K562 (cell line): ENCODE data around the gene KCTD6. TPM values are rescaled to one million over a fixed set of nuclear protein-coding genes. Genes with fewer than 3 reads are reported as not detected.

ENCODE experiments used
- ZNF318 ChIP-seq, 2 experiments: fragments of 450-650 bp; IDR thresholded peaks; 2 replicates each; pipeline ENCODE4 v1.6.1; 2016; ENCODE audit warnings: mild to moderate bottlenecking in 2 of 2, borderline replicate concordance in 1 of 2, low read depth in 1 of 2, moderate library complexity in 1 of 2
- polyA plus RNA-seq, 8 experiments: library from polyadenylated mRNA; depleted of rRNA in 4 of 8; stranded (reverse) in 5 of 8; unstranded in 3 of 8; fragments of >200 nt; fragmentation: Nextera tagmentation in 2 of 8; fragmentation: Illumina TruSeq in 1 of 8; extraction: Ambion mirVana in 2 of 8; extraction: Trizol in 1 of 8; gene quantifications; 2 replicates each; pipeline versions ENCODE4 v1.2.1 to v1.2.3, GENCODE V29; 2011 to 2014; ENCODE audit warnings: inconsistent platforms in 1 of 8, missing spikeins in 1 of 8
- total RNA-seq, 7 experiments: library from RNA; depleted of rRNA in 6 of 7; stranded (reverse); fragments of >200 nt in 6 of 7; fragmentation: Illumina TruSeq in 2 of 7; extraction: Trizol in 2 of 7; gene quantifications; 2 replicates each; pipeline versions ENCODE4 v1.2.1 to v1.2.3, GENCODE V29; 2011 to 2021; ENCODE audit warnings: low replicate concordance in 1 of 7

The KCTD6 gene
- total and polyA plus RNA-seq, 9 of the 15 experiments (the other 6 are each of a cell fraction or from before 2014, with no cell fraction given) = 2.1 to 5.9 (median 4.5) TPM

- TF ChIP-seq ZNF318 (IDR thresholded peaks at IDR 0.05; ENCODE audit: borderline replicate concordance in 1 of 2, low read depth in 1 of 2) = no peak
Observed at GRCh38 chr3:58507356-58508078, 15.6 kb downstream of the KCTD6 start (continued).
